OCI-LY7 (cell line): ENCODE results near the gene LRRC37A. TPM values are rescaled to one million over a fixed set of nuclear protein-coding genes. Genes with fewer than 3 reads are reported as not detected.
A peak's percentile ranks its signal among the peaks of the same experiment; 100 is the strongest.
"Not testable (repeated sequence)": the region's sequence is repeated elsewhere in the genome, so short reads cannot be mapped to it uniquely, and the experiment has no call there.

Experiments used
- Bru-seq: library from RNA; stranded (reverse); fragments of 400-500 nt; gene quantifications from one replicate; lab custom pipeline; 2021; lab: Mats Ljungman, UMichigan
- BruChase-seq, 2 experiments: library from RNA; stranded (reverse); fragments of 400-500 nt; gene quantifications; one replicate each; lab custom pipeline; 2021; lab: Mats Ljungman, UMichigan
- BruUV-seq: library from RNA; stranded (reverse); fragments of 400-500 nt; replicated peaks from 2 replicates; lab custom pipeline; 2021; lab: Mats Ljungman, UMichigan
- CTCF ChIA-PET: fragments of 300-600 bp; sonication (Branson Sonifier 250); formaldehyde crosslinking; loops from one replicate; lab custom pipeline; 2022; ENCODE audit warnings: antibody characterized with exemption; ENCODE audit not compliant: unreplicated experiment; lab: Charles Lee
- POLR2A ChIA-PET: fragments of 300-600 bp; sonication (Branson Sonifier 250); formaldehyde crosslinking; loops from one replicate; lab custom pipeline; 2022; ENCODE audit warnings: antibody characterized with exemption; lab: Charles Lee
- DNase-seq: peaks from one replicate; pipeline ENCODE4 v3.0.0-alpha.2; 2015; ENCODE audit warnings: low spot score
- H2AFZ ChIP-seq: fragments of 200-600 bp; sonication (generic), shearing (Covaris generic); 2 replicates; pipeline ENCODE4 v1.6.1; 2014; ENCODE audit warnings: mild to moderate bottlenecking, antibody characterized with exemption, low read length, moderate library complexity
- H3K27ac ChIP-seq: fragments of 200-600 bp; sonication (generic); 2 replicates; pipeline ENCODE4 v1.5.1; 2014; ENCODE audit warnings: mixed run types, low read depth, mild to moderate bottlenecking, moderate library complexity, low read length, inconsistent platforms; ENCODE audit not compliant: poor library complexity, severe bottlenecking
- H3K36me3 ChIP-seq: fragments of 200-600 bp; sonication (generic); 2 replicates; pipeline ENCODE4 v1.6.1; 2014; ENCODE audit warnings: mild to moderate bottlenecking, antibody characterized with exemption, low read length, moderate library complexity, mixed read lengths; ENCODE audit not compliant: insufficient read depth
- H3K4me1 ChIP-seq: fragments of 200-600 bp; sonication (generic); 2 replicates; pipeline ENCODE4 v1.5.1; 2014; ENCODE audit warnings: mild to moderate bottlenecking, low read length; ENCODE audit not compliant: insufficient read depth, poor library complexity, severe bottlenecking
- H3K4me2 ChIP-seq: fragments of 200-600 bp; sonication (generic); 2 replicates; pipeline ENCODE4 v1.6.1; 2014; ENCODE audit warnings: mild to moderate bottlenecking, low read length
- H3K4me3 ChIP-seq: fragments of 200-600 bp; sonication (generic); 2 replicates; pipeline ENCODE4 v1.5.1; 2014; ENCODE audit warnings: mild to moderate bottlenecking, low read depth, low read length; ENCODE audit not compliant: poor library complexity, severe bottlenecking
- H3K79me2 ChIP-seq: fragments of 200-600 bp; sonication (generic); 2 replicates; pipeline ENCODE4 v1.6.1; 2016; ENCODE audit warnings: low read depth, mild to moderate bottlenecking, low read length, moderate library complexity, mixed read lengths; ENCODE audit not compliant: insufficient read depth
- H3K9me2 ChIP-seq: fragments of 200-600 bp; sonication (generic); 2 replicates; pipeline ENCODE4 v1.6.1; 2016; ENCODE audit warnings: mild to moderate bottlenecking, low read length, mixed read lengths; ENCODE audit not compliant: insufficient read depth
- H3K9me3 ChIP-seq: fragments of 200-600 bp; sonication (generic); 2 replicates; pipeline ENCODE4 v1.6.1; 2014; ENCODE audit warnings: mild to moderate bottlenecking, mixed run types, low read length, mixed read lengths
- H4K20me1 ChIP-seq: fragments of 200-600 bp; sonication (generic); 2 replicates; pipeline ENCODE4 v1.6.1; 2014; ENCODE audit warnings: mild to moderate bottlenecking, antibody characterized with exemption, low read length, moderate library complexity, mixed read lengths; ENCODE audit not compliant: insufficient read depth
- CTCF ChIP-seq: fragments of 200-600 bp; sonication (generic); conservative IDR thresholded peaks from 2 replicates; pipeline ENCODE4 v1.5.1; 2014; ENCODE audit warnings: mild to moderate bottlenecking, antibody characterized with exemption, low read length, moderate library complexity, mixed read lengths
- intact Hi-C: fragments of 100-400 bp; cut with micrococcal nuclease; formaldehyde crosslinking; loops from one replicate; pipeline ENCODE4 v1.10.0; 2022; ENCODE audit not compliant: unreplicated experiment
- long read RNA-seq: library from polyadenylated mRNA; stranded (forward); transcript quantifications from one replicate; pipeline ENCODE4 v2.0.0, GENCODE V29; 2022
- total RNA-seq, 2 experiments: library from RNA; depleted of rRNA in 1 of 2; stranded (reverse); fragments of >200 nt in 1 of 2; shearing (Covaris generic) in 1 of 2; gene quantifications; 2 replicates each; pipeline ENCODE4 v1.2.3, GENCODE V29; 2014 to 2022

LRRC37A gene
- total RNA-seq (2014; rRNA removed; shearing (Covaris generic)) (5.1 and 6.6 TPM in 2 replicates), total RNA-seq (2022) (5.2 and 5.8 TPM in 2 replicates), Bru-seq, nascent RNA (percentile 45 among the genes with signal in this experiment), BruChase-seq, experiment 1, labeled RNA remaining after a 6-hour chase (percentile 47 among the genes with signal in this experiment), BruChase-seq, experiment 2, labeled RNA remaining after a 2-hour chase (percentile 51 among the genes with signal in this experiment)
- long read RNA-seq, partial matches to known transcripts = 1 of 3 reads
- long read RNA-seq, other reads (novel, unspliced or antisense) = 2 of 3 reads

GRCh38 chr17:46294831-46295230 lies at the start of gene LRRC37A:
Gene LRRC37A (plus strand): TSS chr17:46295131. CDS start chr17:46295134, 3 bp downstream.
- BruUV-seq, intact Hi-C loops, CTCF ChIA-PET: not testable (repeated sequence)

GRCh38 chr17:46249153-46249552 lies 45.8 kb upstream of the LRRC37A start:
- BruUV-seq, H3K9me3 ChIP-seq, H3K4me1 ChIP-seq, POLR2A ChIA-PET, H3K27ac ChIP-seq, H3K9me2 ChIP-seq, H3K4me3 ChIP-seq, DNase-seq, H2AFZ ChIP-seq, H3K79me2 ChIP-seq, intact Hi-C loops, CTCF ChIA-PET, H3K36me3 ChIP-seq, H4K20me1 ChIP-seq, H3K4me2 ChIP-seq: not testable (repeated sequence)

More at GRCh38 chr17:46294831-46295230, at the start of gene LRRC37A:
- H3K9me2 ChIP-seq, H2AFZ ChIP-seq, H3K4me3 ChIP-seq, H3K9me3 ChIP-seq, POLR2A ChIA-PET, H3K4me2 ChIP-seq, DNase-seq, H3K27ac ChIP-seq, H3K36me3 ChIP-seq, H4K20me1 ChIP-seq, H3K79me2 ChIP-seq: not testable (repeated sequence)
- H3K4me1 ChIP-seq = peaks cover 21% of the 10 kb centered on the region

GRCh38 chr17:46252804-46253203 lies 42.1 kb upstream of the LRRC37A start:
- DNase-seq, H3K9me3 ChIP-seq, H3K36me3 ChIP-seq, BruUV-seq, H3K4me1 ChIP-seq, intact Hi-C loops, POLR2A ChIA-PET, CTCF ChIA-PET, H3K27ac ChIP-seq, H4K20me1 ChIP-seq, H3K79me2 ChIP-seq, H2AFZ ChIP-seq, H3K4me2 ChIP-seq, H3K4me3 ChIP-seq, H3K9me2 ChIP-seq: not testable (repeated sequence)

- H3K4me2 ChIP-seq, intact Hi-C loops, H3K4me3 ChIP-seq, CTCF ChIA-PET, H3K36me3 ChIP-seq, H3K4me1 ChIP-seq, H3K9me3 ChIP-seq, H2AFZ ChIP-seq, POLR2A ChIA-PET, H3K79me2 ChIP-seq, H4K20me1 ChIP-seq, H3K9me2 ChIP-seq, BruUV-seq, H3K27ac ChIP-seq: not testable (repeated sequence)
- peak; percentile 83 for DNase-seq
- TF ChIP-seq CTCF = peak; percentile 79
Observed at GRCh38 chr17:46253722-46254121, 41.2 kb upstream of the LRRC37A start.

- H3K4me1 ChIP-seq, H2AFZ ChIP-seq, H3K9me3 ChIP-seq, H3K27ac ChIP-seq, H3K79me2 ChIP-seq, DNase-seq, H3K4me2 ChIP-seq, H4K20me1 ChIP-seq, H3K36me3 ChIP-seq, BruUV-seq, POLR2A ChIA-PET, H3K4me3 ChIP-seq, intact Hi-C loops, CTCF ChIA-PET, H3K9me2 ChIP-seq: not testable (repeated sequence)
Observed at GRCh38 chr17:46254215-46254614, 40.7 kb upstream of the LRRC37A start.

- intact Hi-C loops, H3K4me1 ChIP-seq, H3K9me3 ChIP-seq, CTCF ChIA-PET, DNase-seq, H3K36me3 ChIP-seq, H3K27ac ChIP-seq, H2AFZ ChIP-seq, H3K4me2 ChIP-seq, H3K9me2 ChIP-seq, POLR2A ChIA-PET, H3K4me3 ChIP-seq, H4K20me1 ChIP-seq, BruUV-seq, H3K79me2 ChIP-seq: not testable (repeated sequence)
Observed at GRCh38 chr17:46256369-46256768, 38.6 kb upstream of the LRRC37A start.
